Keratinocyte (primary cell): ENCODE results near the gene DUSP14. TPM values are rescaled to one million over a fixed set of nuclear protein-coding genes. Genes with fewer than 3 reads are reported as not detected.
A peak's percentile ranks its signal among the peaks of the same experiment; 100 is the strongest.

ENCODE experiments used
- DNase-seq: peaks from one replicate; pipeline ENCODE4 v3.0.0-alpha.2; 2011; ENCODE audit warnings: low read depth, missing footprints, low spot score
- FAIRE-seq: peaks from 2 replicates; lab custom pipeline; 2011; peaks lifted over from hg19 to GRCh38; lab: Jason Lieb, UNC
- H2AFZ ChIP-seq: 2 replicates; pipeline ENCODE4 v1.6.0; 2012; ENCODE audit warnings: low read length, control low read depth, inconsistent platforms; ENCODE audit not compliant: control insufficient read depth
- H3K27ac ChIP-seq: 2 replicates; pipeline ENCODE4 v1.5.1; 2011; ENCODE audit warnings: low read length; ENCODE audit not compliant: control insufficient read depth, insufficient read depth
- H3K27me3 ChIP-seq: 3 replicates; pipeline ENCODE4 v1.6.0; 2011; ENCODE audit warnings: low read length; ENCODE audit not compliant: control insufficient read depth, insufficient read depth; ENCODE audit errors: extremely low read depth
- H3K36me3 ChIP-seq, 2 experiments: 2 replicates in 1 of 2; 3 replicates in 1 of 2; pipeline ENCODE4 v1.5.1; 2011; ENCODE audit warnings: low read length in 2 of 2, mild to moderate bottlenecking in 1 of 2; ENCODE audit not compliant: control insufficient read depth in 2 of 2, insufficient read depth in 2 of 2; ENCODE audit errors: extremely low read depth in 1 of 2
- H3K4me1 ChIP-seq: 3 replicates; pipeline ENCODE4 v1.5.1; 2011; ENCODE audit warnings: low read length; ENCODE audit not compliant: control insufficient read depth, insufficient read depth; ENCODE audit errors: extremely low read depth
- H3K4me2 ChIP-seq: 3 replicates; pipeline ENCODE4 v1.6.0; 2011; ENCODE audit warnings: low read depth, low read length; ENCODE audit not compliant: control insufficient read depth, insufficient read depth; ENCODE audit errors: extremely low read depth
- H3K4me3 ChIP-seq, 3 experiments: fragments of 200-600 bp in 1 of 3; sonication (generic) in 1 of 3; 2 replicates in 2 of 3; 3 replicates in 1 of 3; pipeline ENCODE4 v1.5.1; 2011 to 2016; ENCODE audit warnings: low read length in 3 of 3, mild to moderate bottlenecking in 3 of 3, control low read depth in 2 of 3, inconsistent platforms in 1 of 3, low read depth in 1 of 3, mixed read lengths in 1 of 3, mixed run types in 1 of 3, moderate library complexity in 1 of 3; ENCODE audit not compliant: control insufficient read depth in 2 of 3, insufficient read depth in 2 of 3; ENCODE audit errors: extremely low read depth in 1 of 3
- H3K79me2 ChIP-seq: 2 replicates; pipeline ENCODE4 v1.6.0; 2012; ENCODE audit warnings: low read length; ENCODE audit not compliant: control insufficient read depth, insufficient read depth
- H3K9ac ChIP-seq: 3 replicates; pipeline ENCODE4 v1.6.0; 2011; ENCODE audit warnings: low read length; ENCODE audit not compliant: control insufficient read depth, insufficient read depth; ENCODE audit errors: extremely low read depth
- H3K9me1 ChIP-seq: 3 replicates; pipeline ENCODE4 v1.6.0; 2011; ENCODE audit warnings: low read length; ENCODE audit not compliant: control insufficient read depth, insufficient read depth; ENCODE audit errors: extremely low read depth
- H3K9me3 ChIP-seq: 2 replicates; pipeline ENCODE4 v1.5.1; 2012; ENCODE audit warnings: low read depth, low read length; ENCODE audit not compliant: control insufficient read depth
- H4K20me1 ChIP-seq: 3 replicates; pipeline ENCODE4 v1.6.0; 2011; ENCODE audit warnings: low read length; ENCODE audit not compliant: control insufficient read depth, insufficient read depth; ENCODE audit errors: extremely low read depth
- EZH2 ChIP-seq: IDR thresholded peaks from one replicate; pipeline ENCODE4 v1.6.1; 2012; ENCODE audit warnings: inconsistent platforms, mild to moderate bottlenecking, low read length, moderate library complexity
- dilution Hi-C: fragments of 300-500 bp; cut with MboI; formaldehyde crosslinking; loops from one replicate; pipeline ENCODE4 v1.7.0; 2020; ENCODE audit warnings: low sequenced_read_pairs; ENCODE audit not compliant: extremely low pct_ligation_motif_present
- polyA plus RNA-seq, 5 experiments: library from polyadenylated mRNA; depleted of rRNA in 3 of 5; stranded (reverse) in 3 of 5; stranded (forward) in 1 of 5; unstranded in 1 of 5; fragments of >200 nt; gene quantifications; 1 replicate in 1 of 5; 2 replicates in 3 of 5; 3 replicates in 1 of 5; pipeline versions ENCODE4 v1.2.1 to v1.2.3, GENCODE V29; 2011 to 2012; ENCODE audit warnings: missing spikeins in 2 of 5, low read depth in 1 of 5, low replicate concordance in 1 of 5
- TF ChIP-seq, protein P1 (sequence below), 3 experiments: IDR thresholded peaks in 1 of 3; conservative IDR thresholded peaks in 1 of 3; optimal IDR thresholded peaks in 1 of 3; 2 replicates in 2 of 3; 3 replicates in 1 of 3; pipeline versions ENCODE3 to v1.5.1; 2011; ENCODE audit warnings: low read length in 3 of 3, mild to moderate bottlenecking in 3 of 3, moderate library complexity in 2 of 3, control low read depth in 1 of 3, inconsistent platforms in 1 of 3; ENCODE audit not compliant: insufficient read depth in 2 of 3; ENCODE audit errors: extremely low read depth in 1 of 3

DUSP14 gene
- polyA plus RNA-seq, 1 donor (not counting 4 experiments of a cell fraction or from before 2014, with no cell fraction given) = 169 TPM

GRCh38 chr17:37494401-37494831 is 4.7 kb downstream of the DUSP14 start:
- peaks cover 7 to 9% of the 10 kb centered on the region in 2 experiments for H3K36me3 ChIP-seq
- H4K20me1 ChIP-seq = peaks cover 9% of the 10 kb centered on the region
- H3K9me1 ChIP-seq = no peaks in the 10 kb centered on the region
- no peaks in the 10 kb centered on the region for H3K9me3 ChIP-seq
- H3K27me3 ChIP-seq = no peaks in the 10 kb centered on the region
- TF ChIP-seq EZH2 = no peak
- TF ChIP-seq, protein P1, sequence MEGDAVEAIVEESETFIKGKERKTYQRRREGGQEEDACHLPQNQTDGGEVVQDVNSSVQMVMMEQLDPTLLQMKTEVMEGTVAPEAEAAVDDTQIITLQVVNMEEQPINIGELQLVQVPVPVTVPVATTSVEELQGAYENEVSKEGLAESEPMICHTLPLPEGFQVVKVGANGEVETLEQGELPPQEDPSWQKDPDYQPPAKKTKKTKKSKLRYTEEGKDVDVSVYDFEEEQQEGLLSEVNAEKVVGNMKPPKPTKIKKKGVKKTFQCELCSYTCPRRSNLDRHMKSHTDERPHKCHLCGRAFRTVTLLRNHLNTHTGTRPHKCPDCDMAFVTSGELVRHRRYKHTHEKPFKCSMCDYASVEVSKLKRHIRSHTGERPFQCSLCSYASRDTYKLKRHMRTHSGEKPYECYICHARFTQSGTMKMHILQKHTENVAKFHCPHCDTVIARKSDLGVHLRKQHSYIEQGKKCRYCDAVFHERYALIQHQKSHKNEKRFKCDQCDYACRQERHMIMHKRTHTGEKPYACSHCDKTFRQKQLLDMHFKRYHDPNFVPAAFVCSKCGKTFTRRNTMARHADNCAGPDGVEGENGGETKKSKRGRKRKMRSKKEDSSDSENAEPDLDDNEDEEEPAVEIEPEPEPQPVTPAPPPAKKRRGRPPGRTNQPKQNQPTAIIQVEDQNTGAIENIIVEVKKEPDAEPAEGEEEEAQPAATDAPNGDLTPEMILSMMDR (optimal IDR thresholded peaks at IDR 0.05 in 1 of 3, IDR thresholded peaks at IDR 0.05 in 1 of 3, conservative IDR thresholded peaks at IDR 0.05 in 1 of 3; ENCODE audit: extremely low read depth in 1 of 3, insufficient read depth in 2 of 3, low read length in 3 of 3) = no peak
- H3K4me2 ChIP-seq = peak overlapping the region; percentile 44
- peak overlapping the region in 1 of 3 experiments; percentile 24 for H3K4me3 ChIP-seq
- H3K27ac ChIP-seq = peak overlapping the region; percentile 60
- dilution Hi-C loops = no loop called here
- no peak overlapping the region for H2AFZ ChIP-seq
- no peak for DNase-seq
- H3K9ac ChIP-seq = peak overlapping the region; percentile 29
- H3K79me2 ChIP-seq = peaks cover 82% of the 10 kb centered on the region
- H3K4me1 ChIP-seq = peaks cover 21% of the 10 kb centered on the region
- FAIRE-seq = no peak

DNA sequence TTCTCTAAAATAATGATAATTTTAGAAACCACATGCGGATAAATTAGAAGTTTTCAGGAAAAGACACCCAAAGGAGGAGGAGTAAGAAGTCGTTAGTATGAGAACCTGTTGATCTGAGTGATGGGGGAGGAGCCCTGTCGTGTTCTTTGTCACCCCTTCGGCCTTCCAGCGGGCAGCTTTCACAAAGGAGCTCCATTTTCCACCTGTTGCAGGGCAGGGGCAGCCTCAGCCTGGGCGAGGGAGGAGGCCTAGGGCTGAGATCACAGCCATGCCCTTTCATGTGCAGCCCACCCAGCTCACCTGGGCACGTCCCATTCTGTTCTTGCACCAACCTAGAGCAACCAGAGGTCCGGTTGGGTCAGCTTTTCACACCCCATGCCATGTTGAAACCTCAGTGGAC is 5.3 kb downstream of the DUSP14 start:
- Histone ChIP-seq H3K27ac (no peak overlapping the region), H3K9ac (no peak overlapping the region), H3K9me3 (no peaks in the 10 kb centered on the region), H4K20me1 (peaks cover 9% of the 10 kb centered on the region), H3K79me2 (peaks cover 87% of the 10 kb centered on the region), H3K27me3 (no peaks in the 10 kb centered on the region), H2AFZ (no peak overlapping the region), H3K4me2 (no peak overlapping the region), H3K4me1 (peaks cover 24% of the 10 kb centered on the region), H3K36me3 (peaks cover 7 to 12% of the 10 kb centered on the region in 2 experiments), H3K9me1 (no peaks in the 10 kb centered on the region), H3K4me3 (no peak overlapping the region)
- dilution Hi-C loops = no loop called here
- no peak for FAIRE-seq
- TF ChIP-seq, protein P1 (optimal IDR thresholded peaks at IDR 0.05 in 1 of 3, IDR thresholded peaks at IDR 0.05 in 1 of 3, conservative IDR thresholded peaks at IDR 0.05 in 1 of 3; ENCODE audit: extremely low read depth in 1 of 3, insufficient read depth in 2 of 3, low read length in 3 of 3) = no peak
- DNase-seq = no peak
